Measurements from ENCODE around the gene PDE3A.
"Not testable (repeated sequence)": the region's sequence is repeated elsewhere in the genome, so short reads cannot be mapped to it uniquely, and the experiment has no call there.

Gene PDE3A

DNA sequence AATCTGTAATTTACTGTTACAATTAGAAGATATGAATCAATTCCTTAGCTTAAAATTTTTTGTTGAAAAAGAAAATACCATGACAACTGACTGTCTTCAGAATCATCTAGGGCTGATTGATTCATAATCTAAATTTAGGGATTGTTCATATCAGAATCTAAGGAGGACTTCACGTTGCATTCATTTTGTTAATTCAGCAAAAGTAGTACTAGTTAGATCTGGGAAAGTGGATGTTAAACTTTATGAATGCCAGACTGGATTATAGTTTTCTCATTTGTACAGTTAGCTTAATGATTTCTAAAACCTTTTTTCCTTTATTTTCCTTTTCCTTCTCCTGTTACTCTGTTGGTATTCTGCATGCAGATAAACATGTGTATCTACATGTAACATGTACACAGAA, 135.5 kb downstream of the PDE3A start:
- DNase-seq, result no peak

DNA sequence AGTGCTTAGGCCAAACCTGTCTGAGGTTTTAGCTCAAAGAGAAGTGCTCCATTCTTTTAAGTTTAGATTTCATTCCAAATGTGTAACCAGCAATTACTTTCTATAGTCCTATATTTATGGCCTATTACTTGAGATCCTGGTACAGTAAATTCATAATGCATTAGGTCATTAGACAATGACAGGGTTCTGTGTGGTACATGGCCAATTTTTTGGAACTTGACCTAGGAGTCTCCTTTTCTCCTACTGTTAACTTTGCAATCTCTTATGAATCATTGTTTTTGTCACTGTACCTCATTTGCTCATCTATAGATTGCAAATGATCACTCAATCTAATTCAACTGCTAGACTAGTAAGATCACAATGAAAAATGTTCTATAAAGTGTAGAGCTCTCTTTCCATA, 136.7 kb downstream of the PDE3A start:
- DNase-seq, result no peak

DNA sequence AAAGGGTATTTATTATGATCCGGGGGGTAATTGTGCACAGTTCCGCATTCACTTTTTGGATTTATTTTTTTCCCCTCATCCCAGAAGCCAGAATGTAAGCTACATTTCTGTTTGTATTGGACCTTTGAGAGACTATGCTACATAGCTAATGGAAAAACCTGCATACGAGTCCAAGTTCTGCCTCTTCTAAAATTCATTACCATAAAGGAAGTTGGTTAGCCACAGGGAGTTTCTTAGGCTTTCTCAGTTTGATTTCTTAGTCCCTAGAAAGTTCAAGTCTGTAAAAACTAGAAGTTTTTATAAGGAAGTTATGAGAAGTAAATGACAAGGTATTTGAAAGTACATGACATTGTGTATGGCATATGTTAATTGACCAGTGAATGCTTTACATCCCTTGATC, 138.7 kb downstream of the PDE3A start:
- no peak for DNase-seq

DNA sequence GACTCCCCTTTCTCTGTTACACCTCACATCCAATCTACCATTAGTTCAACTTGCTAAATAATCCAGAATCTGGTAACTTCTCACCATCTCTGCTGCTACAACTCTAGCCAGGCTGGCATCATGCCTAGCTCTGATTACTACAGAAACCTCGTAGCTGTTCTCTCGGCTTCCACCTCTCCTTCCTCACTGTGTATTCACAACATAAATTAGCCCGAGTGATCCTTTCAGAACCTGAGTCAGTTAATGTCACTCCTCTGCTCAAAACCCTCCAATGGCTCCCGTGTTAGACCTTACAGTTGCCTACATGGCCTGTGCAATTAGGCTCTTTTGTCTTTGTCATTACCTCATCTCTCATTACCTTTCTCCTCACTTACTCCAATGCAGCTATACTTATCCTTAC, 139.4 kb downstream of the PDE3A start:
- no peak for DNase-seq

DNA sequence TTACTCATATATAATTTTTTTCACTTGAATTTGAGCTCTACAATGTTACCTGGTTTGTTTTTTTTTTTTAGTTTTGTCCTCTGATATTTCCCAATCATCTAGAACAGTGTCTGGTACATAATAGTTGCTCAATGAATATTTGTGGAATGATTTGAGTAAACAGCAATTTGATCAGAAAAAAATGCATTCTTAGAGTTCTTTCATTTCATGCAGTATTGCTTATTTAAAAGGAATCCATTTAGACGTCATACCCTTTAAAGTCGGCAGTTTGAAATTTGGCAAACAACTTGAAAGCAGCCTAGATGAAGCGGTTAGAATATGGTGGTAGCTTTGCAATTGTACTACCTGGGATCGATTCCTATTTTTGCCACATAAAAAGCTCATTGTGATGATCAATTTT, 140.0 kb downstream of the PDE3A start:
- no peak for DNase-seq

DNA sequence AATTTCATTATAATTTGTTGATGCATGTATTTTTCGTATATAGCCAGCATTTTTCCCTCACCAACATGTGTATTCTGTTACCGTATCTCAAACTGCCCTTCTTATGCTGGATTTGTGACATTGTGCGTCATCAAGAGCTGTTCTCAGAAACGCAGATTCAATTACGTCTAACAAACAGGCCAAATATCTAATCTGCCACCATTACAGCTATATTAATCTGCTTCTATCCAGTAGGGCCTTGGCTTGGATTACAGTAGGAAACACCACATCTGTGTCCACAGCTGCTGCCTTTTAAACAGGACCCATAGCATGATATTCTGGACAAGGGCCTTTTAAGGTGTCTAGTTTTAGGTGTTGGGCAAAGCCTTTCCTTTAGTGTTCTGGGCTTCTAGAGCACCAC, 140.6 kb downstream of the PDE3A start:
- DNase-seq, result no peak

DNA sequence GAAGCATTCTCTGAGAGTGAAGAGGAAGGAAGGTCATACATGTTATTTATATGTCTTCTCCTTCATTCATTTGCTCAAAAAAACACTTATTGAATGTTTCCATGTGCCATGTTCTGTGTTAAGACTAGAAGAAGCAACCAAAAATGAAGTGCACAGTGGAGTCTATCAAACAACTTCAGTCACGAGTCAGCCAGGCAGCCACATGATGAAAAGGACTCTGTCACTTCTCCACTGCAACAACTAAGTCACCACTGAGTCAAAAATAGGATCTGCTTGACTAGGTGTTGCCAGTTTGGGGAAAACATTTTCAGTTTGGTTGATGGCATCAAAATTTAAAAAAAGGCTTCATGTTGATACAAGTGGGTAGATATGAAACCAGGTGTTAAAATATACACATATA, 142.5 kb downstream of the PDE3A start:
- DNase-seq, result no peak

DNA sequence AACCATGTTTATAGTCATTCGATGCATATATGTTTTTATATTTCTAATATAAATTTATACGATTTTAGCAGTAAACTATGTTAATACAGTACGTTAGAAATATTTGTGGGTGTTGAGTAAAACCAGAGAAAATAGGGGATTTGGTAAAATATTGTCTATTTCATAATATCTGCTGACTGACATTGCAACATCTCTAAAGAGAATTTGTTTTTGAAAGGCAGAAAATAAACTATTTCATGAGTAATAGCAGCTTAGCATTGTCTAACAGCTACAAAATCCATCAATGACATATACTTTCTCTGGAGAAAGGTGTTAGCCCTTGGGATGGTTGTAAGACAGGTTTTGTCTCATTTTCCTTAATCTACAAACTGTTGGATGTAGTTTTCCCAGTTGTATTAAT, 144.9 kb downstream of the PDE3A start:
- DNase-seq, result no peak

DNA sequence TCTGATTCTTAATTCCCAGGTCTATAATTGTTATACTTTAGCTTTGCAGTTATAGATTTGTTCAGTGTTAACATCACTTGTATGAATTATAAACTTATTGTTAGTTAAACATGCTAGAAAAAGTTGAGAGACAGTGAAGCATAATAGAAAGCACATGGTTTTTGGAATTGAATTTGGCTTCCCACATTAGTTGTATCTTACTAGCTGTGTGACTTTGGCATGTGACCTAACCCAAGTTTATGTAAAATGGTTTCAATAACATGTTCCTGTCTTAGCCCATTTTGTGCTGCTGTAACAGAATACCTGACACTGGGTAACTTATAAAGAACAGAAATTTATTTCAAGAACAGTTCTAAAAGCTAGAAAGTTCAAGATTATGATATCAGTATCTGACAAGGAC, 146.3 kb downstream of the PDE3A start:
- DNase-seq, result no peak

DNA sequence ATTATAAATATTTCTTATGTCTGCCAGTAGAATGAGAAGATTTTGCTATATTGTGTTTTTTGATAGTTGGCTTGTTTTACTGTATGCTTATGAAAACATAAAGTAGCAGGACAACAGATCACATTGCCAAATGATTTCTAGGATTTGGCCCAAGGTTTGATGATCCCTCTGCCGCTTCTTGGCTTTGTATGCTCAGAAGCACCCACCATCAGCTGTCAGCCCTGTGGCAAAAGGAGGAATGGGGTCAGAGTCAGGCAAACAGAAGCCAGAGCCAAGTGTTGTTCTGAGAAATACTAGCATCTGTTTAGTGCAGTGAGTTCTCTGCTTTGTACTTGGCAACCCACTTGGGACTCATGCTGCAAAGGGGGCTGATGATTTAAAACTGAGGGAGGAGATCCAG, 152.2 kb downstream of the PDE3A start:
- DNase-seq, result no peak

DNA sequence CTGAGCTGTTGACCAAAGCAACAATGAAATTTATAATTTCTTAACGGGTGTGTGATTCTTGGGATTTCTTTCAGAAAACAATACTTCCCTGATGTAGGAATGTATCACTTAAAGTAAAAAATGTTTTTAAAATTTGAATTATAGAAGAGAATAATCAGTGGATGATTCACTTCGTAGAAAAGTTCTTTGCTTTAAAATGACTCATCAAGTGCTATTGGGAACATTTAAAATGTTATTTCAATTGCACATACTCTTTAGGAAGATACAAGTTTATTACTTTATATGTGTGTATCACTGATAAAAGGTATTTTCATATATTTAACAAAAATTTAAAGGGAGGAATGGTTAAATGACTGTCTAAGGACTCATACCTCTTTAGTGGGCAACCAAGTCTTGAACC, 155.3 kb downstream of the PDE3A start:
- no peak for DNase-seq

DNA sequence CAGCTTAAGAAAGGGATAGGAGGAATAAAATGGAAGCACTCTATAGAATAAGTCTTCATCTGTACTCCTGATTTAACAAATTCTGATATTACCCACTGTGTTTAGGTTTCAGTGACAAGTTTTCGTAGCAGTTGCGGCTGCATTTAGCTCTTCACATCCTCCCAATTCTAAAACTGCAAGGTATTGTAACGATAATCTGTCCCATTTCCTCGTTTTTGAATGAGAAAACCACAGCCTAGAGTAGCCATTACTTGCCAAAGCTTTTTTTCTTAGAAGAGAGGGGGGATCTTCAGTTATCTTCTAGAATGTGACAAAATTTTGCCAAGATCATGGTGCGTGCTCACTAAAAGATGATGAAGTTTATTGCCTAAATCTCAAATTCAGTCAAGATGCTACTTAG, 155.8 kb downstream of the PDE3A start:
- DNase-seq, result no peak

DNA sequence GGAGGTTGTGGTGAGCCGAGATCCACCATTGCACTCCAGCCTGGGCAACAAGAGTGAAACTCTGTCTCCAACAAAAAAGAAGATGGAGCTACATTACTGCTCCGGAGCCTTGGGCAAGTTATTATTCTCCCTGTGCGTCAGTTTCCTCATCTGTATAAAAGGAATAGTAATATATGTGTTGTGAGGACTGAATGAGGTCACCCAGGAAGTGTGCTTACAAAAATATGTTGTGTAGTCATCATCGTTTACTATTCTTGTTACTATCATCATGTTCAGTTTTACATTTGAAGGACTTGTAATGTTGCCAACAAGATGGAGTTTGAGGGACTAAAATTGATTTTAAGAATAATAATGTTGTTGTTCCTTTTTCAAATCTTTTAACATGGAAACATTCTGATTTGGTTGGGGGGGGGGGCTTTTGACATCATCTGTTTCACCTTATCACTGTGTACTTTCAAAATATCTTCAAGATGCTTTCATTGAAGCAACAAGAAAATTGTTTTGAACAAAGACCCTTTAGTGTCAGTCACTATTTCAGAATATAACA, 156.8 kb downstream of the PDE3A start:
- no peak for DNase-seq

DNA sequence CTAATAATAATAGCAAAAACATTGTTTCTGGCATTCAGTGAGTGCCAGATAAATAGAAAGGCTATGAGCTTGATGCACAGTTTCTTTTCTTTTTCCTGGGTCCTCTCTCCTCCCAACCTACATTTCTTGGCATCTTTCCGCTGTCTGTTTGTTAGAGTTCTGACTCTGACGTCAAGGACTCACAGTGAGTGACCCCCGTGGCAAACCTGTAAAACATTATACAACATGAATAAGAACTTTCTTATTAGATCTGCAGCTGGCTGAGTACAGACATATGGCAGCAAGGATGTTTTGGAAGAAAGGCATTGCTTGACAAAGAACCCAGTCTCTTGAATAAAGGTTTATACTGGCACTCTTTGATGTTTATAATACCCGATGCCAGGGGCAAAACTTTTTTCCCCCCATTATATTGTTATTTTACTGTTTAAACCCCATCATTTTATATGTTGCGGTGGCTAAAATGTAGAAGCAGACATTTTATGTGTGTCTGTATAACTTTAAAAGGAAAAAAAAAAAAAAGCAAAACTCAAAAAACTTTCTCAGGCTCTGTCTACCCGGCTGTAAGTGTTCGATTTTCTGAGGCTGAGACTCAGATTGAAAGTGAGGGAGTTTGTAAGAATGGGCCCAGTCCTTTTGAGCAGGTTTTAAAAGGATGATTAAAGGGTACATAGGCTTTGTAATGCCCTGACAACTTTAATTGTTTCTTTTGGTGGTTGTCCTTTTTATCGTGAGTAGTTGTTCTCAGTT, 159.3 kb downstream of the PDE3A start:
- DNase-seq, result no peak

DNA sequence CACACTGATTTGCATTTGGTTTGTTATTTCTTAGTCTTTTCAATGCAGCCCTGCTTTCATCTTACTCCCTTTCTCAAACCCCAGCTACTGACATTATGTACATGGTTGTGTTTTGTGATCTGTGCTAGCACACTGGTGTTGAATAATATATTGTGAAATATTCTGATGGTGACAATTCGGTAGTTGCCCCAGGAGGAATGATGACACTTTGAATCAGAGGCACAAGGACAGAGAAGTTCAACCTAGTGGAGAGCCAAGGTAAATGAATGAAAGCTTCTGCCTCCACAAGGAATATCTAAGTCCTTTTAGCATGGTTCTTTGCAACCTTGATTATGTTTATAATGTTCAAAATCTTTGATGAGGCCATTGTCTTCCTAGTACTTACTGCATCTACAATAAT, 159.9 kb downstream of the PDE3A start:
- no peak for DNase-seq

DNA sequence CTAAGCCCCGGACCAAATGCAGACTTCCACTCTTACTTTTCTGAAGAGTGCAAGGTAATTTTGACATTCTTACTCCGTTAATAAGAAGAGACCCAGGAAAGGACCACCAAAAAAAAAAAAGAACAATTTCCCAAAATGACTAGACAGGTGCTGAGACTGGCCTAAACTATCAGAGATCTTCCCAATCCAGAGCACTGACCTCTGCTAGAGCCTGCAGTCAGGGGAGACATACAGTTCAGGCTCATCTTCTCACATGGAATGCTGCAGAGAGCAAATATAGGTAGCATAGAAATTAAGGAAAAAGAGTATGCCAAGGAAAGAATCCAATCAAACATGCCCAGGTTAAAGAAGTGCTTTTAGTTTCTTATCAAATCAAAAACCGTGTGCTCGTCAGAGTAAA, 177.9 kb downstream of the PDE3A start:
- DNase-seq, result no peak

DNA sequence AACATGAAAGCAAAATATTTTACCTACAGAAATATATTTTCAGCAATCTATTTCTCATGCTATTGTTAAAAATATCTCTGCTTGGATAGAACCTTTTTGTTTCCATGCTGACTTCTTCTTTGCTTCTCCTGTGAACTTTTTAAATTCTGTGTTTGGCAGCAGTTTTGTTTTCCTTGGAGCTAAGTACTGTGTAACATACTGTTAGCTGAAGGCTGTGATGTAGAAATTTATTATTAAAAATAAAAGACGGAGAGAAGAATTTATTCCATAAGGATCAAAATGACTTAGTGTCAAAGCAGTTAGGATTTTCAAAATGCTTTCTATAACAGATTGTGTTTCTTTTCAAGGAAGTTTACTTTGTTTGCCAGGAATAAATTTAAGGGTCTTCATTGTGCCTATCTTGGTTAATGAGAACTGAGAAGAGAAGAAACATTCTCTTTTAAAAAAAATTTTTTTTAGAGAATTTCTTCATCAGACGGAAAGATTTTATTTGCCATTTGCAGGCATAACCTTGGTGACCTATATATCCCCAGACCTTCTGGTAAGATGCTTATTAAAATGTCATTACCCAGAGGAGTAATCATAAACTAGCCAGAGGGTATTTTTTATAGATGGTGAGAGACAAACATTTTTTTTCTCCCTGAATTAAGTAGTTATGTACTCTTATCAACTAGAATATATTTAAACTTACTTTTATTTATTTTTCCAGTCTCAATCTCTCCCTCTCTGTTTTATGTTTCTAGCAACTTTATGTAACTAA, 179.7 kb downstream of the PDE3A start:
- no peak for DNase-seq

DNA sequence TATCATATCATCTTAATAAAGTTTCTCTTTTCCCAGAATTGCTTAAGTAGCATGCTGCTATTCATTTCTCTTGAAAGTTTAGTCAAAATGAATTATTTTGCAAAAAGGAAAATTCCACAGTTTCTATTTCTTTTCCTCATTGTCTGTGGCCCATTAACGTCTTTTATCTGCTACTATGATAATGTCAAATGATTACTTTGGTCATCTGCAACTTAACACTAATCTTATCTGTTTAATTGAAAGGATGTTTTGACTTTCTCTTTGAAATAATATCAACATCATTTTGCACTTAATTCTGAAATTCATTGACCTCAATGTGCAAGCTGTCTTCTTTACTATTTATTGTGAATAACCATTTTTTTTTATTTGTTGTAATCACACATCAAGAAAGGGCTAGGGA, 180.3 kb downstream of the PDE3A start:
- no peak for DNase-seq

DNA sequence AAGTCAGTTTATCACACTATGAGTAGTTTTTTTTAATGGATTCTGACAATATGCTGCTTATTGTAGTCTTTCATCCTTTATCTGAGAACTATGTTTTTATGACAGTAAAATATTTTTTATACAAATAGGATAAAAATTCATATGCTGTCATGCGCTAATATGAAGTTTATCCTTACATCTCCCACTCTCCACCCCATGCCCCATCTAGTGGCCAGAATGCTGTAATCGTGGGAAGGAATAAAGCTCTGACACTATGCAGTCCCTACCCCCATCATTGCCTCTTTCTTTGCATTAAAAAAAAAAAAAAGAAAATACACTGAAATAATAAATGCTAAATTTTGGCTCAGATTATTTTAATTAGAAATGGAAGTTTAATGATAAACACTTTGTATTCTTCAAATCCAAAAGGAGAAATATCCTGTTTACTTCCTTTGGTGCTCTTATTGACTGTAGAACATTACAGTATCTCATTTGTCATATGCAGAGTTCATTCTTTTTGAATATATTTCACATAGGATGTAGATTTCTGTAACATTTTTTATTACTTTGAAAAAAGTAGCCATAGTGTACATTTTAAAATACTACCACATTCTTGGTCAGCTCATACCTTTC, 180.9 kb downstream of the PDE3A start:
- no peak for DNase-seq

DNA sequence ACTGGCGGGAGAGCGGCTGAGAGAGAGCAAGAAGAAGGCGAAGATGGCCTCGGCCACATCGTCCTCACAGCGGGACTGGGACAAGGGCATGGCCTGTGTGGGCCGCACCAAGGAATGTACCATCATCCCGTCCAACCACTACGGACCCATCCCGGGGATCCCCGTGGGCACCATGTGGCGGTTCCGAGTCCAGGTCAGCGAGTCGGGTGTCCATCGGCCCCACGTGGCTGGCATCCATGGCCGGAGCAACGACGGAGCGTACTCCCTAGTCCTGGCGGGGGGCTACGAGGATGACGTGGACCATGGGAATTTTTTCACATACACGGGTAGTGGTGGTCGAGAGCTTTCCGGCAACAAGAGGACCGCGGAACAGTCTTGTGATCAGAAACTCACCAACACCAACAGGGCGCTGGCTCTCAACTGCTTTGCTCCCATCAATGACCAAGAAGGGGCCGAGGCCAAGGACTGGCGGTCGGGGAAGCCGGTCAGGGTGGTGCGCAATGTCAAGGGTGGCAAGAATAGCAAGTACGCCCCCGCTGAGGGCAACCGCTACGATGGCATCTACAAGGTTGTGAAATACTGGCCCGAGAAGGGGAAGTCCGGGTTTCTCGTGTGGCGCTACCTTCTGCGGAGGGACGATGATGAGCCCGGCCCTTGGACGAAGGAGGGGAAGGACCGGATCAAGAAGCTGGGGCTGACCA, 183.6 kb downstream of the PDE3A start:
- not testable (repeated sequence) for DNase-seq

DNA sequence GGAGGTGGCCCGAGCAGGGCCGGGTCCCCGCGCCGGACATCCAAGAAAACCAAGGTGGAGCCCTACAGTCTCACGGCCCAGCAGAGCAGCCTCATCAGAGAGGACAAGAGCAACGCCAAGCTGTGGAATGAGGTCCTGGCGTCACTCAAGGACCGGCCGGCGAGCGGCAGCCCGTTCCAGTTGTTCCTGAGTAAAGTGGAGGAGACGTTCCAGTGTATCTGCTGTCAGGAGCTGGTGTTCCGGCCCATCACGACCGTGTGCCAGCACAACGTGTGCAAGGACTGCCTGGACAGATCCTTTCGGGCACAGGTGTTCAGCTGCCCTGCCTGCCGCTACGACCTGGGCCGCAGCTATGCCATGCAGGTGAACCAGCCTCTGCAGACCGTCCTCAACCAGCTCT, 184.2 kb downstream of the PDE3A start:
- not testable (repeated sequence) for DNase-seq

DNA sequence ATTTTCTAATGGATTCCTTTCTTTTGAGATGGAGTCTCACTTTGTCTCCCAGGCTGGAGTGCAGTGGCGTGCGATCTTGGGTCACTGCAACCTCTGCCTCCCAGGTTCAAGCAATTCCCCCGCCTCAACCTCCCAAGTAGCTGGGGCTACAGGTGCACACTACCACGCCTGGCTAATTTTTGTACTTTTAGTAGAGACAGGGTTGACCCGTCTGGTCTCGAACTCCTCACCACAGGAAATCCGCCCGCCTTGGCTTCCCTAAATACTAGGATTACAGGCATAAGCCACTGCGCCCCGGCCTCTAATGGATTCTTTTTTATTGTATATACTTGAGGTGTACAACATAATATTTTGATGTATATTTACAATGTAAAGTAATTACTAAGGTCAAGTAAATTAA, 186.7 kb downstream of the PDE3A start:
- no peak for DNase-seq

DNA sequence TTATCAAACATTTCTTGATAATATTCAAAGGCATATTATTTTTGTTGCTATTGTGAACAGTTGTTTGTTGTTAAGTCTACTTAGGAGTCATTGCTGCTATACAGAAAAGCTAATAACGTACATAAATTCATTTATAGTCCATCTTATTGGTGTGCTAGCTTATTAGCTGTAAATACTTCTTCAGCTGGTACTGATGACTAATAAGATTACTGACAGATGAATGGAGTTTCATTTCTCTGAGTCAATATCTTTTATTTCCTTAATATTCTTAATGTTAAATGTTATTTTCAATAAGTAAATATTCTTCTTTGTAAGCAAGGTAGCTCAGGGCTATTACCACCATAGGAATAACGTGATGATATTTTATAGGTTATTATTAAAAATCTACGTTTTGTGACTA, 187.4 kb downstream of the PDE3A start:
- no peak for DNase-seq
